ENCODE data around the gene ZNF718.

GRCh38 chr4:138935-139334 lies 14.6 kb downstream of the ZNF718 start:
- TF ChIP-seq CTCF (IDR thresholded peaks at IDR 0.05): no peak
- TF ChIP-seq NPAS2 (CRISPR knock-in tag; IDR thresholded peaks at IDR 0.05; ENCODE audit: borderline replicate concordance): no peak
- no peak for TF ChIP-seq NR3C1 (IDR thresholded peaks at IDR 0.05)
- TF ChIP-seq REST (IDR thresholded peaks at IDR 0.05): no peak
- TF ChIP-seq ZFP36 (IDR thresholded peaks at IDR 0.05; ENCODE audit: borderline replicate concordance, partially characterized antibody): no peak
- no peak for TF ChIP-seq EP300 (IDR thresholded peaks at IDR 0.05)
- no peak for TF ChIP-seq KDM1A (IDR thresholded peaks at IDR 0.05; ENCODE audit: low read depth)
- TF ChIP-seq POLR2A (IDR thresholded peaks at IDR 0.05; ENCODE audit: low read length): no peak

Measured in A549 (cell line).